ENCODE results near the gene TNFAIP6.
"Not testable (repeated sequence)": the region's sequence is repeated elsewhere in the genome, so short reads cannot be mapped to it uniquely, and the experiment has no call there.

TNFAIP6 gene, protein sequence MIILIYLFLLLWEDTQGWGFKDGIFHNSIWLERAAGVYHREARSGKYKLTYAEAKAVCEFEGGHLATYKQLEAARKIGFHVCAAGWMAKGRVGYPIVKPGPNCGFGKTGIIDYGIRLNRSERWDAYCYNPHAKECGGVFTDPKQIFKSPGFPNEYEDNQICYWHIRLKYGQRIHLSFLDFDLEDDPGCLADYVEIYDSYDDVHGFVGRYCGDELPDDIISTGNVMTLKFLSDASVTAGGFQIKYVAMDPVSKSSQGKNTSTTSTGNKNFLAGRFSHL

GRCh38 chr2:151357359-151357758 is at the start of gene TNFAIP6:
Gene TNFAIP6 (plus strand): TSS chr2:151357592. CDS start chr2:151357667, 75 bp downstream.
- no peak for FAIRE-seq

GRCh38 chr2:151310313-151310712 is 47.1 kb upstream of the TNFAIP6 start:
- not testable (repeated sequence) for FAIRE-seq

DNA sequence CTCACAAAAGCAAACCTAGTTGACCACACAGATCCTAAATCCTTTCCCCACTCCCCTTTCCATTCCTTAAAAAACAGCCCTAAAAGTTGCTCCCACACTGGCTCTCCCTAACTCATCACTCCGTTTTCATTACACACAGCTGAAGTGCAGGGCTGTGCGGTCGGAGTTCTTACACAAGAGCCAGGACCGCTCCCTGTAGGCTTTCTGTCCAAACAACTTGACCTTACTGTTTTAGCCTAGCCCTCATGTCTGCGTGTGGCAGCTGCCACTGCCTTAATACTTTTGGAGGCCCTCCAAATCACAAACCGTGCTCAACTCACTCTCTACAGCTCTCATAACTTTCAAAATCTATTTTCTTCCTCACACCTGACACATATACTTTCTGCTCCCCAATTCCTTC is 45.0 kb upstream of the TNFAIP6 start:
- not testable (repeated sequence) for FAIRE-seq

- no peak for FAIRE-seq
Measured at GRCh38 chr2:151315381-151315903, 42.0 kb upstream of the TNFAIP6 start.

DNA sequence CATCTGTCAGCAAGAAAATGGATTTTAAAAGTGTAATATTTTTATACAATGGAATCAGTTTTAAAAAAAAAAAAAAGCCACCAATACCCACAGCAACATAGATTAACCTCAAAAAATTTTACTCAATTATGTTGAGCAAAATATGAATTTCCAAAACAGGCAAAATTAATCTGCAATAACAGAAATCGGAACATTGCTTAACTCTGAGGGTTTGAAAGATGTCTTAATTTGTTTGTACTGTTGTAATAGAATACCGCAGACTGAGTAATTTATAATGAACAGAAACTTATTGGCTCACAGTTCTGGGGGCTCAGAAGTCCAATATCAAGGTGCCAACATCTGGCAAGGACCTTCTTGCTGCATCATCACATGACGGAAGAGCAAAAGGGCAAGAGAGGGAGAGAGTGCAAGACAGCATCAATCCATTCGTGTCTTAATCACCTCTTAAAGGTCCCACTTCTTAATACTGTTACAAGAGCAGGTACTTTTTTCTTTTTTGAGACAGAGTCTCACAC is 31.8 kb upstream of the TNFAIP6 start:
- FAIRE-seq: no peak

GRCh38 chr2:151326554-151326953 is 30.8 kb upstream of the TNFAIP6 start:
- peak; percentile 40 for FAIRE-seq

DNA sequence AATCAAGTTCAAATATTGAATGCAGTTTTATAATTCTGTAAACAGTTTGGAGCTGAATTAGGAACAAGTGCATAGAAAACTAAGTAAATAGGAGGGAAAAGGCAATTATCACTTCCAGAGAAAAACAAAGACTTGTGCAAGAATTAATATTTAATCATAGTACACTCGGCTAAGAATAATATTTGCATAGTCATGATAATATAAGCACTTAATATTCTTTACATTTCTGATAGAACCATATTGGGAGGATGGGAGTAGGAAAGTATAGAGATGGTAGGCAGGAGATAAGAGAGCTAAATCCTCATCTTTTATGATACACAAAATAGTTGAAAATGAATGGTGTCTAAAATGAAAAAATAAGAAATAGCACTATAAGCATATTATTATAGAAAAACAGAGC is 27.4 kb upstream of the TNFAIP6 start:
- no peak for FAIRE-seq

DNA sequence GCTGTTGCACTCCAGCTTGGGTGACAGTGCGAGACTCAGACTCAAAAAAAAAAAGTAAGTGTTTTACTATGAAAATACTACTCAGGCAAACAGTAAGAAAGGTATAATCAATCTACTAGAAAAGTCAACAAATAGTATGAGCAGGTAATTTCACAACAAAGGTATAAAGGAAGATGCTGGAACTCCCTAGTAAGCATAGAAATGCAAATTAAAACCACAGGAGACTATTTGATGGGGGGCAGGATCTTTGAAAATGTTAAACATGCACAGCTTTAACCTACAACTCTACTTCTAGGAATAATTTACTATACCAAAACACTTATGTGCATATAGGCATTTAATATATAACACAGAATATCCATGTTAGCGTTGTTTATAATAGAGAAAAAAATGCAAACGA is 24.3 kb upstream of the TNFAIP6 start:
- FAIRE-seq: no peak

GRCh38 chr2:151334082-151334815 is 23.1 kb upstream of the TNFAIP6 start:
- no peak for FAIRE-seq

- FAIRE-seq: no peak
Measured at GRCh38 chr2:151336863-151337371, 20.5 kb upstream of the TNFAIP6 start.

DNA sequence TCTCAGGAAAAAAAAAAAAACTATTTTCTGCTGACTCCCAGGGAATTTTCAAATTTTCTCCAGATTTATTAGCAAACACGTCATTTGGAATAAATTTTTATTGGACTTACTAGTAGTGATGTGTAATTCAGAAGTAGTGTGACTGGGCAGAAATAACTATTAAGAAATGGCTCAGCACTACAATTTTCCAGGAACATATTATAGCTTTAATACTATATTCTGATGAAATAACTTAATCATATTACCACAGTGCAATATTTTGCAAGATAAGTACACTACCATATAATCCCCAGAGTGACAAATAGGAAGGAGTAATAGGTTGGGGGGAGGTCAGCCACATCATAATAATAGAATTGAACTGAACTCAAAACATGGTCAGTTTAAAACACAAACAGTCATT is 19.7 kb upstream of the TNFAIP6 start:
- no peak for FAIRE-seq

- no peak for FAIRE-seq
Measured at GRCh38 chr2:151338115-151338514, 19.3 kb upstream of the TNFAIP6 start.

GRCh38 chr2:151343073-151343472 is 14.3 kb upstream of the TNFAIP6 start:
- no peak for FAIRE-seq

- FAIRE-seq: not testable (repeated sequence)
Measured at GRCh38 chr2:151344191-151344590, 13.2 kb upstream of the TNFAIP6 start.

- FAIRE-seq: no peak
Measured at GRCh38 chr2:151344906-151345305, 12.5 kb upstream of the TNFAIP6 start.

DNA sequence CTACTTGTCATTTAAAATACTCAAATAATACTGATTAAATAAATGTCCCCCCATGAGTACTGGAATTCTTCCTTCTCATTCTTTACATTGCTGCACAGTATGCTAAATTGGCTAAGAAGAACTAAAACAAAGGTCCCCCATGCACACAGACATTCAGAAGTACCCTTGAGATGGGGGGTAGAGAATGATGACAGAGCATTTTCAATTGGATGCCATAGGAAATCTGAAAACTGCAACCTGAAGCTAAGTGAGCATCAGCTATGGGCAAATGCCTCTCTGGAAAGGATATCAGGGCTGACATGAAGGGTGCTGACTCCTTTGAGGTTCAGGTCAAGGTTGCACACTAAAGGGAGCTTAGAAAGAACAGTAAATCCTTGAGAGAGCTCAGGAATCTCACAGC is 10.1 kb upstream of the TNFAIP6 start:
- no peak for FAIRE-seq

GRCh38 chr2:151347906-151348305 is 9.5 kb upstream of the TNFAIP6 start:
- FAIRE-seq: no peak

- no peak for FAIRE-seq
Measured at GRCh38 chr2:151350579-151351195, 6.7 kb upstream of the TNFAIP6 start.

GRCh38 chr2:151353995-151354394 is 3.4 kb upstream of the TNFAIP6 start:
- no peak for FAIRE-seq

- no peak for FAIRE-seq
Measured at GRCh38 chr2:151354807-151355206, 2.6 kb upstream of the TNFAIP6 start.

GRCh38 chr2:151358166-151358970 is 976 bp downstream of the TNFAIP6 start:
- FAIRE-seq: no peak

DNA sequence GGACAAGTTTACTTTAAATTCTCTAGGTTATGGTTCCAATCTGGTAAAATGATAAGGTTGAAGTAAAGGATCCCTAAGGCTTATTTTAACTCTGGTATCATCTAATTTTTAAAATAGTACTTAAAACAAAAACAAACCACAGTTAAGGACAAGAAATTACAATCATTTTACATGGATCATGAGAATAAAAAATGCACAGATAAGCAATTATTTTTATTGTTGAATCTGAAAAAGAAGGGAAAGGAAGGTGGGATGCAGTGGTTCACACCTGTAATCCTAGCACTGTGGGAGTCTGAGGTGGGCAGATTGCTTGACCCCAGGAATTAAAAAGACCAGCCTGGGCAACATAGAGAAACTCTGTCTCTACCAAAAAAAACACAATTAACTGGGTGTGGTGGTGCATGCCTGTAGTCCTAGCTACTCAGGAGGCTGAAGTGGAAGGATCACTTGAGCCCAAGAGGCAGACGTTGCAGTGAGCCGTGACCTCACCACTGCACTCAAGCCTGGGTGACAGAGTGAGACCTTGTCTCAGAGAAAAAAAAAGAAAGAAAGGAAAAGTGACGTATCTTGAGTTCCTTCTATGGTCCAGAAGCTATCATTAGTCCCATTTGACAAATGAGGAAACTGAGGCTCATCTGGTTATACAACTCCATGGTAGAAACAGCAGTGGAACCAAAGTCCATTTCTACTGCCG is 2.5 kb downstream of the TNFAIP6 start:
- no peak for FAIRE-seq

Data from TTC549 (cell line).